ENCODE results near the gene FYN. TPM values are rescaled to one million over a fixed set of nuclear protein-coding genes. Genes with fewer than 3 reads are reported as not detected.

Gene FYN
- total RNA-seq, 1 experiment from 2014 or later = 18.5 TPM

GRCh38 chr6:111625461-111626391 is 247.5 kb downstream of the FYN start:
- Histone ChIP-seq H2AFZ (ENCODE audit: low read depth, low read length, poor library complexity, severe bottlenecking) (no peak overlapping the region), H4K20me1 (ENCODE audit: insufficient read depth) (no peaks in the 10 kb centered on the region), H3K79me2 (ENCODE audit: insufficient read depth, low read length) (no peaks in the 10 kb centered on the region), H3K9me2 (ENCODE audit: insufficient read depth) (no peaks in the 10 kb centered on the region), H3K9me3 (ENCODE audit: control insufficient read depth in 1 of 2, insufficient read depth in 1 of 2, low read depth in 1 of 2, low read length in 2 of 2) (no peaks in the 10 kb centered on the region), H3K27ac (ENCODE audit: low read depth, low read length) (no peak overlapping the region), H3K4me2 (ENCODE audit: low read length) (no peak overlapping the region), H3K36me3 (ENCODE audit: control insufficient read depth in 1 of 2, insufficient read depth in 2 of 2, low read length in 2 of 2) (no peaks in the 10 kb centered on the region), H3K4me1 (ENCODE audit: control insufficient read depth in 1 of 2, insufficient read depth in 2 of 2, low read length in 2 of 2) (peaks cover 0 to 5% of the 10 kb centered on the region in 2 experiments; a peak in 1 of 4 replicates), H3K27me3 (ENCODE audit: insufficient read depth, low read length) (no peaks in the 10 kb centered on the region), H3K9ac (ENCODE audit: low read length) (no peak overlapping the region), H3K4me3 (replicated peaks in 1 of 2; ENCODE audit: low read depth in 1 of 2, low read length in 2 of 2) (no peak overlapping the region)
- ATAC-seq (no peak), DNase-seq (ENCODE audit: low read depth, low spot score) (no peak)
- ChIA-PET POLR2A (no interaction called here), RAD21 (ENCODE audit: low non-redundant PET in 1 of 2, low total read pairs in 2 of 2, uncharacterized antibody in 2 of 2, unreplicated experiment in 2 of 2) (no interaction called here), CTCF (no interaction called here)
- no TSS peak for BruUV-seq (replicated peaks)
- peak; percentile 7; the same call in 1 of the 2 replicates for TF ChIP-seq FOSL1 (IDR thresholded peaks at IDR 0.05; ENCODE audit: low read depth)
- no peak for TF ChIP-seq SP1 (IDR thresholded peaks at IDR 0.05; ENCODE audit: low read depth)
- intact Hi-C loops (cut with micrococcal nuclease) = no loop called here

GRCh38 chr6:111625099-111625416 is 248.2 kb downstream of the FYN start:
- ChIA-PET POLR2A (no interaction called here), RAD21 (ENCODE audit: low non-redundant PET in 1 of 2, low total read pairs in 2 of 2, uncharacterized antibody in 2 of 2, unreplicated experiment in 2 of 2) (no interaction called here), CTCF (no interaction called here)
- Histone ChIP-seq H3K9ac (ENCODE audit: low read length) (no peak overlapping the region), H3K9me3 (ENCODE audit: control insufficient read depth in 1 of 2, insufficient read depth in 1 of 2, low read depth in 1 of 2, low read length in 2 of 2) (no peaks in the 10 kb centered on the region), H3K4me2 (ENCODE audit: low read length) (no peak overlapping the region), H3K9me2 (ENCODE audit: insufficient read depth) (no peaks in the 10 kb centered on the region), H3K27me3 (ENCODE audit: insufficient read depth, low read length) (no peaks in the 10 kb centered on the region), H3K4me1 (ENCODE audit: control insufficient read depth in 1 of 2, insufficient read depth in 2 of 2, low read length in 2 of 2) (peaks cover 0 to 5% of the 10 kb centered on the region in 2 experiments; a peak in 1 of 4 replicates), H3K36me3 (ENCODE audit: control insufficient read depth in 1 of 2, insufficient read depth in 2 of 2, low read length in 2 of 2) (no peaks in the 10 kb centered on the region), H3K27ac (ENCODE audit: low read depth, low read length) (no peak overlapping the region), H4K20me1 (ENCODE audit: insufficient read depth) (no peaks in the 10 kb centered on the region), H3K79me2 (ENCODE audit: insufficient read depth, low read length) (no peaks in the 10 kb centered on the region), H2AFZ (ENCODE audit: low read depth, low read length, poor library complexity, severe bottlenecking) (no peak overlapping the region), H3K4me3 (replicated peaks in 1 of 2; ENCODE audit: low read depth in 1 of 2, low read length in 2 of 2) (no peak overlapping the region)
- intact Hi-C loops (cut with micrococcal nuclease) = no loop called here
- no TSS peak for BruUV-seq (replicated peaks)
- DNase-seq (ENCODE audit: low read depth, low spot score) = no peak
- no peak for ATAC-seq
- TF ChIP-seq POLR2AphosphoS5 (IDR thresholded peaks at IDR 0.05; ENCODE audit: low read depth, low read length) (no peak), SRF (IDR thresholded peaks at IDR 0.05; ENCODE audit: low read depth) (no peak), POLR2A (IDR thresholded peaks at IDR 0.05; ENCODE audit: borderline replicate concordance, extremely low read depth, insufficient read depth, insufficient read length) (no peak), EZH2 (IDR thresholded peaks at IDR 0.05) (no peak), EGR1 (IDR thresholded peaks at IDR 0.05; ENCODE audit: low read depth) (no peak), CTCF (IDR thresholded peaks at IDR 0.05 in 2 of 3, conservative IDR thresholded peaks at IDR 0.05 in 1 of 3; ENCODE audit: borderline replicate concordance in 1 of 3, insufficient read depth in 1 of 3, low read depth in 2 of 3, low read length in 2 of 3) (no peak), ZNF274 (IDR thresholded peaks at IDR 0.05; ENCODE audit: low read depth, low read length) (no peak), SP1 (IDR thresholded peaks at IDR 0.05; ENCODE audit: low read depth) (no peak), EZH2phosphoT487 (IDR thresholded peaks at IDR 0.05; ENCODE audit: borderline replicate concordance) (no peak), REST (IDR thresholded peaks at IDR 0.05; ENCODE audit: low read depth) (no peak), SIN3A (IDR thresholded peaks at IDR 0.05; ENCODE audit: low read depth) (no peak), ZFX (IDR thresholded peaks at IDR 0.05) (no peak), FOSL1 (IDR thresholded peaks at IDR 0.05; ENCODE audit: low read depth) (no peak), CBX3 (IDR thresholded peaks at IDR 0.05; ENCODE audit: low read depth) (no peak)
